ENCODE measurements around the gene AJAP1.
A peak's percentile ranks its signal among the peaks of the same experiment; 100 is the strongest.

AJAP1 gene

DNA sequence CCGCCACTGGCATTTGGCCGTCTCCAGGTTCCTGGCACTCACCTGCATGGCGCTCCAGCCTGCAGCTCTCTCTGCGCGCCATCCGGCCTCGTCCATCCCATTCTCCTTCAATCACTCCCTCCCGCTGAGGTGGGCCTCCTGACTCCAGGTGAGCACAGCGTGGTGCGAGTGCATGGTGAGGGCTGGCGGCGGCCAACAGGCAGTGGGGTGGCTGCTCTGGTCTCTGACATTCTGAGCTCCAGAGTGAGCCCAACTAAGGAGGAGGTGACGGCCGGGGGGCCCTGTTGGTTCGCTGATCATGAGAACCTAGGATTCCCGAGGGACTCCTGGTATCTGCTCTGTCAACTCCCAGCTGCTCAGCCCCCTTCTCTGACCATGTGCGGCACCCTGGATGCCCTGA lies 130.4 kb downstream of the AJAP1 start:
- ChIA-PET POLR2A (no interaction called here), CTCF (no interaction called here)
- TF ChIP-seq, protein P1, sequence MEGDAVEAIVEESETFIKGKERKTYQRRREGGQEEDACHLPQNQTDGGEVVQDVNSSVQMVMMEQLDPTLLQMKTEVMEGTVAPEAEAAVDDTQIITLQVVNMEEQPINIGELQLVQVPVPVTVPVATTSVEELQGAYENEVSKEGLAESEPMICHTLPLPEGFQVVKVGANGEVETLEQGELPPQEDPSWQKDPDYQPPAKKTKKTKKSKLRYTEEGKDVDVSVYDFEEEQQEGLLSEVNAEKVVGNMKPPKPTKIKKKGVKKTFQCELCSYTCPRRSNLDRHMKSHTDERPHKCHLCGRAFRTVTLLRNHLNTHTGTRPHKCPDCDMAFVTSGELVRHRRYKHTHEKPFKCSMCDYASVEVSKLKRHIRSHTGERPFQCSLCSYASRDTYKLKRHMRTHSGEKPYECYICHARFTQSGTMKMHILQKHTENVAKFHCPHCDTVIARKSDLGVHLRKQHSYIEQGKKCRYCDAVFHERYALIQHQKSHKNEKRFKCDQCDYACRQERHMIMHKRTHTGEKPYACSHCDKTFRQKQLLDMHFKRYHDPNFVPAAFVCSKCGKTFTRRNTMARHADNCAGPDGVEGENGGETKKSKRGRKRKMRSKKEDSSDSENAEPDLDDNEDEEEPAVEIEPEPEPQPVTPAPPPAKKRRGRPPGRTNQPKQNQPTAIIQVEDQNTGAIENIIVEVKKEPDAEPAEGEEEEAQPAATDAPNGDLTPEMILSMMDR (IDR thresholded peaks at IDR 0.05; ENCODE audit: control extremely low read depth, extremely low read depth, low read depth, missing control alignments) = no peak
- DNase-seq (ENCODE audit: extremely low spot score) = no peak

DNA sequence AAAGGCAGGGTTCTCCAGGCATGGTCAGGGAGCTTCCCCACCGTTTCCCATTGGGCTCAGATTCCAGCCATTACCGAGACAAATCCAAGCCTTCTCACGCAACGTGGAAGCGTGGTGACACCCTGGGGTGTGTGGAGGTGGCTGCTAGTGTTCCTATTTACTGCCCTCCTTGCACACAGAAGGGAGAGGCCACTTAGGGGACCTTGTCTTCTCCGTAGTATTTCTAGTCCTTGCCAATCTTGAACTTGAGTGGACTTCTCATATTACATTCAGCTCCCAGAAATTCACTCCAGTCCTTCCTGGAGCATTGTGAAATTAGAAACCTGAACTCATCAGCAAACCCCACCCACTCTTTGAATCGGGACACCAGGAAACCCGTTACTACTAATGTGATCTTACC lies 131.6 kb downstream of the AJAP1 start:
- POLR2A ChIA-PET = no interaction called here
- TF ChIP-seq, protein P1 (IDR thresholded peaks at IDR 0.05; ENCODE audit: control extremely low read depth, extremely low read depth, low read depth, missing control alignments) = no peak
- no peak for DNase-seq (ENCODE audit: extremely low spot score)
- CTCF ChIA-PET = no interaction called here

- TF ChIP-seq, protein P1 (IDR thresholded peaks at IDR 0.05; ENCODE audit: control extremely low read depth, extremely low read depth, low read depth, missing control alignments) = no peak
- ChIA-PET POLR2A (no interaction called here), CTCF (no interaction called here)
- DNase-seq (ENCODE audit: extremely low spot score) = no peak
Measured at GRCh38 chr1:4787551-4787950, 133.1 kb downstream of the AJAP1 start.

- POLR2A ChIA-PET = no interaction called here
- CTCF ChIA-PET = interaction anchor here (1.2 kb wide), 1 partner anchor 11 kb away, joined by 3 read pairs; no protein-coding TSS in a partner anchor
Measured at GRCh38 chr1:4792565-4792964, 138.2 kb downstream of the AJAP1 start.

DNA sequence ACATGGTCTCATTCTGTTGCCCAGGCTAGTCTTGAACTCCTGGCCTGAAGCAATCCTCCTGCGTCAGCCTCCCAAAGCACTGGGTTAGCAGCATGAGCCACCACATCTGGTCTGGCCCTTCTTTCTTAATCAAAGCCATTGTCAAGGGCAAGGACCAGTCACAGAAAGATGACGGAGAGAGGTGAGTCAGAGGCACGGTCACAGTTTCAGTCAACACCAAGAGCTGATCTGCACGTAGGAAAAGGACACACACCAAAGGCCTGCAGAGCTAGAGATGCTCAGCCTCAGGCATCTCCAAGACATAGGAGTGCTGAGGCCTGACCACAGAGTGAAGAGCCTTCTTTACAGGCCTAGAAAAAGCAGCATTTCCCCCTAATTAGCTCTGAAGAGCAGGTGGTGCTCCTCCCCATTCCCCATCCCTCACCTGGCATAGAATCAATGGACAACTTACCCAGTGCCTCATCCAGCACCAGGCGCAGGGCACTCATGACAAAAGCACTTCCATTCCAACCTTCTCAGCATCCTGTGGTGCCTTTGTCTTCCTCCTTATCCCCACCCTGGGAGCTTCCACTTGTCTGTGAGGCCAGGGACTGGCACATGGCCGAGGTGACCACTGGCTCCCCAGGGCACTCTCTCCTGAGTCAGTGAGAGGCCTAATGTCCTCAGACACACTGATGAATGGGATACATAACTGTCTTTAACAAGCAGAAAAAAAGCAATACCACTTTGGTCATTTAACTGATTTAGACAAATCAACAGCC lies 139.8 kb downstream of the AJAP1 start:
- DNase-seq (ENCODE audit: extremely low spot score) = no peak
- ChIA-PET CTCF (interaction anchor here (1.2 to 1.6 kb wide), 2 partner anchors 10 to 12 kb away, joined by 3 to 4 read pairs; no protein-coding TSS in a partner anchor), POLR2A (no interaction called here)
- TF ChIP-seq, protein P1 (IDR thresholded peaks at IDR 0.05; ENCODE audit: control extremely low read depth, extremely low read depth, low read depth, missing control alignments) = no peak

More at GRCh38 chr1:4792565-4792964, 138.2 kb downstream of the AJAP1 start:
- TF ChIP-seq, protein P1 (IDR thresholded peaks at IDR 0.05; ENCODE audit: control extremely low read depth, extremely low read depth, low read depth, missing control alignments) = no peak
- no peak for DNase-seq (ENCODE audit: extremely low spot score)

DNA sequence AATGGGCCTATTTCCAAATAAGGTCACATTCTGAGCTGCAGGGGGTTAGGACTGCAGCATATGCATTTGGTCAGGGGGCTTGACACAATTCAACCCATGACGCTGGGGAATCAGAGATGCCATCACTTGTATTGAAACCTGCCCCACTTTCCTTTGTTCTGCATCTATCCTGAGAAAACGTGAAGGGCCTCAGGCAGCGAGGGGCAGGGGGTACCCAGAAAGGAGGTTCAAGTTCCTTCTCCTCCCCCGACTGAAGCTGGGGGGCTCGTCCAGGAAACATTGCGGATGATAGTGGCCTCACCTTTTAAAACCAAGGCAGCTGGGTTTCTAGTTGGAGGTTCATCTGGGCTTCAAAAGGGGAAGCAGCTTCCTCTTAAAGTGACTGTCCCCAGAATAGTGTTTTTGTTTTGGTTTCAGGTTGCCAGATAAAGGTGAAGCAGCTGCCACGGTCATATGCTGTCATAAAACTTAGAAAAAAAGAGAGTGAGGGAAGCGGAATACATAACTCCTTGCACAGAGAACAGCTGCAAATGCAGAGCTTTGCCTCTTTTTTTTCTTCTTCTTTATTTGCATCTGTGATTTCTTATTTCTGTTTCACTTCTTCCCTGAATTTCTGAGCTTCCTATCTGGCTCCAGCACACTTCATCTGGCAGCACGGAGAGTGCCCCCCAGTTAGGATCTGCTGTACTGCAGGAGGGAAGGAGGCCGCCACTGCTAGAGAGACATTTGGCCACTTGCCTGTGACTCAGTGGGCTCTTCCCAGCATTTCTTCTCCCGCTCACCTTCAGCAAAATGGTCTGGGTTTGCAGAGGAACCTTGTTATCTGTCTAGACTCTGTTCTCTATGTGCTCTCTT lies 142.0 kb downstream of the AJAP1 start:
- TF ChIP-seq, protein P1 (IDR thresholded peaks at IDR 0.05; ENCODE audit: control extremely low read depth, extremely low read depth, low read depth, missing control alignments) = peak; percentile 24
- peak; percentile 58 for DNase-seq (ENCODE audit: extremely low spot score)
- ChIA-PET POLR2A (no interaction called here), CTCF (interaction anchor here (1.4 kb wide), 1 partner anchor 35 kb away, joined by 4 read pairs; no protein-coding TSS in a partner anchor)

Measured in GM10248 (cell line).